Naive B cell (primary cell): ENCODE results near the gene SEMA3G. TPM values are rescaled to one million over a fixed set of nuclear protein-coding genes. Genes with fewer than 3 reads are reported as not detected.
A peak's percentile ranks its signal among the peaks of the same experiment; 100 is the strongest.

Experiments
- ATAC-seq, 2 donors: fragments of 150-1000 bp; cut with Tn5 transposase; 2 replicates each; pipeline ENCODE4 v1.10.0; 2021; ENCODE audit warnings: low read depth in 2 of 2, mild to moderate bottlenecking in 2 of 2, moderate library complexity in 2 of 2
- DNase-seq: peaks from one replicate; pipeline ENCODE4 v3.0.0; 2022
- H3K27ac Mint-ChIP-seq, 6 donors: one replicate each; pipeline ENCODE4 v1.8.0; 2020 to 2022; ENCODE audit warnings: mild to moderate bottlenecking in 6 of 6, mixed read lengths in 6 of 6, moderate library complexity in 5 of 6, inconsistent platforms in 2 of 6
- H3K27me3 Mint-ChIP-seq, 3 donors: one replicate each; pipeline ENCODE4 v1.8.0; 2021 to 2022; ENCODE audit warnings: mixed read lengths in 3 of 3, mild to moderate bottlenecking in 1 of 3
- H3K36me3 Mint-ChIP-seq, 2 donors: one replicate each; pipeline ENCODE4 v1.8.0; 2020 to 2022; ENCODE audit warnings: mixed read lengths in 2 of 2, inconsistent platforms in 1 of 2, mild to moderate bottlenecking in 1 of 2
- H3K4me1 Mint-ChIP-seq, 3 donors: one replicate each; pipeline ENCODE4 v1.8.0; 2020 to 2022; ENCODE audit warnings: mixed read lengths in 3 of 3, inconsistent platforms in 1 of 3, mild to moderate bottlenecking in 1 of 3, moderate library complexity in 1 of 3
- H3K4me3 Mint-ChIP-seq, 8 donors: one replicate each; pipeline ENCODE4 v1.8.0; 2020 to 2022; ENCODE audit warnings: mild to moderate bottlenecking in 8 of 8, mixed read lengths in 8 of 8, moderate library complexity in 8 of 8, inconsistent platforms in 2 of 8
- H3K9me3 Mint-ChIP-seq, 7 donors: one replicate each; pipeline ENCODE4 v1.8.0; 2020 to 2022; ENCODE audit warnings: mixed read lengths in 7 of 7, mild to moderate bottlenecking in 5 of 7, inconsistent platforms in 2 of 7, moderate library complexity in 1 of 7
- polyA plus RNA-seq, 6 donors: library from polyadenylated mRNA; unstranded; fragments of 300-500 nt; fragmentation: Illumina TruSeq; gene quantifications; one replicate each; pipeline ENCODE4 v1.2.3, GENCODE V29; 2021; ENCODE audit warnings: low read depth in 6 of 6

The SEMA3G gene
- polyA plus RNA-seq, 6 donors from 2014 or later = not detected

DNA sequence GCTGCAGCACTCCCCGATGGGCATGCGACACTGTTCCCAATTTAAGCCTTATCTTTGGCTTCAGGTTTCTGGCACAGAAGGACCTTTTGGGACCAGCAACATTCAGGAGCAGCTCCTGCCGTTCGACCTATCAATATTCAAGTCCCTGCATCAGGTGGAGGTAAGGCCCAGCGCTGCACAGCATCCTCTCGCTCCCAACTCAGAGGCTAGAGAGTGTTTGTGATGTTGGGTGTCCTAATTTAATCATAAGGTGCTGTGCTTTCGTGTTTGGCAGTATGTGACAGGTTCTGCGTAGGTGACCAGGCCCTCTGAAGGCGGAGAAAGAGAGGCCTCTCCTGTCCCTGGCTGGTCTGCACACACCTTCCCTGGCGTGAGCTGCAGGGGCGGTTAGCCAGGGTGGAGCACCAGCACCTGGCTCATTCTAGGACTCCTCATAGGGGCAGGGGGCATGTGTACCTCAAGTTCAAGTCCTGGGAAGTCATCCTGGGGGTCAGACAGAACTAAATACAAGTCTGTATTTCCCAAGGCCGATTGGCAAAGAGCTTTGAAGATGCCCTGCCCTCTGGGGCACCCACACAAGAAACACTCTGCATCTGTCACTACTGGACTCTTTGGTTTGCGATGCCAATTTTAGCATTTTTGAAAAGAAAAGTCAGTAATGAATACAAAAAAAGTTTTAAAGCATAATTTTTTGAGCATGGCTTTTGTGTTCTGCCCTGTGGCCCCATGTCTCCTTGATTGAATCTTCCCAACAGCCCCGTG, 27.5 kb upstream of the SEMA3G start:
- Mint-ChIP-seq H3K4me3 (no peak overlapping the region), H3K27ac (no peak overlapping the region), H3K36me3 (no peaks in the 10 kb centered on the region), H3K4me1 (peaks cover 4 to 6% (median 4%) of the 10 kb centered on the region in 3 donors), H3K9me3 (no peaks in the 10 kb centered on the region), H3K27me3 (no peaks in the 10 kb centered on the region)
- ATAC-seq (no peak), DNase-seq (no peak)

- ATAC-seq (peak; percentile 38 to 49), DNase-seq (peak; percentile 37)
- no peak overlapping the region for H3K4me3 Mint-ChIP-seq
- H3K4me1 Mint-ChIP-seq = peaks cover 4 to 6% (median 4%) of the 10 kb centered on the region in 3 donors
- H3K36me3 Mint-ChIP-seq = no peaks in the 10 kb centered on the region
- no peaks in the 10 kb centered on the region for H3K27me3 Mint-ChIP-seq
- no peak overlapping the region for H3K27ac Mint-ChIP-seq
- H3K9me3 Mint-ChIP-seq = no peaks in the 10 kb centered on the region
Observed at GRCh38 chr3:52471371-52472238, 26.7 kb upstream of the SEMA3G start.

- ATAC-seq (no peak), DNase-seq (no peak)
- Mint-ChIP-seq H3K9me3 (no peaks in the 10 kb centered on the region), H3K36me3 (no peaks in the 10 kb centered on the region), H3K27ac (no peak overlapping the region), H3K4me1 (peaks cover 4 to 6% (median 4%) of the 10 kb centered on the region in 3 donors), H3K4me3 (no peak overlapping the region), H3K27me3 (no peaks in the 10 kb centered on the region)
Observed at GRCh38 chr3:52470920-52471319, 26.0 kb upstream of the SEMA3G start.

GRCh38 chr3:52469001-52469400, 24.1 kb upstream of the SEMA3G start:
- H3K27ac Mint-ChIP-seq = no peak overlapping the region

DNA sequence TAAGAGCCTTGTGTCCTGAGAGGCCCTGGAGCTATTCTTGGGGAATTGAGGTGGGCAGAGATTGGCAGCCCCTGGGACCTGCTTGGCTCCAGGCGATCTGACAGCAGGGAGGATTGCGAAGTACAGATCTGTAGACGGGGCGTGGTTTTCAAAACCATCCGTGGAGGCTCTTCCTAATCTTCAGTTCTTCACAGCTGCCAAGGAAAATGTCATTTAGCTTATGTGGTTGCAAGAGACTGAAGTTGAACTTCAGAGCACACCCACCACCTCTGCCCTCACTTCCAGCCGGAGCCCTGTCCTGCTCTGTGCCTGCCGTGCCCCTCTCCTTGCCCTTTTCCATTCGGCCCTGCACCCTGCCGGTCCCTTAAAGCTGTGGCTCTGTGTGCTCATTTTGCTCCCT, 23.4 kb upstream of the SEMA3G start:
- no peak overlapping the region for H3K4me3 Mint-ChIP-seq
- H3K27me3 Mint-ChIP-seq = no peaks in the 10 kb centered on the region
- no peaks in the 10 kb centered on the region for H3K9me3 Mint-ChIP-seq
- ATAC-seq (no peak), DNase-seq (no peak)
- no peaks in the 10 kb centered on the region for H3K36me3 Mint-ChIP-seq
- H3K4me1 Mint-ChIP-seq = peaks cover 4 to 9% (median 4%) of the 10 kb centered on the region in 3 donors
- H3K27ac Mint-ChIP-seq = peak overlapping the region in 1 of 6 donors; percentile 20

More at GRCh38 chr3:52469001-52469400, 24.1 kb upstream of the SEMA3G start:
- H3K4me1 Mint-ChIP-seq = peaks cover 4 to 8% (median 4%) of the 10 kb centered on the region in 3 donors
- no peaks in the 10 kb centered on the region for H3K27me3 Mint-ChIP-seq
- DNase-seq (no peak), ATAC-seq (no peak)
- no peak overlapping the region for H3K4me3 Mint-ChIP-seq
- no peaks in the 10 kb centered on the region for H3K9me3 Mint-ChIP-seq
- no peaks in the 10 kb centered on the region for H3K36me3 Mint-ChIP-seq

DNA sequence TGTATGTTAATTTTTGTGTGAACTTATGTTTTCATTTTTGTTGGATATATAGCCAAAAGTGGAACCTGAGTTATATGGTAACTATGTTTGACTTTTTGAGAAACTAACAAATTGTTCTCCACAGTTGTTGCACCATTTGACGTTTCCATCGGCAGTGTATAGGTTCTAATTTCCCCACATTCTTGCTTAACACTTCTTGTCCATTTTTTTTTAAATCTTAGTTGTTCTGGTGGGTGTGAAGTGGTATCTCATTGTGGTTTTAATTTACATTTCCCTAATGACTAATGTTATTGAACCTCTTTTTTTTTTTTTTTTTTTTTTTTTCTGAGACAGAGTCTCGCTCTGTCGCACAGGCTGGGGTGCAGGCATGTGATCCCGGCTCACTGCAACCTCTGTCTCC, 18.5 kb upstream of the SEMA3G start:
- Mint-ChIP-seq H3K27me3 (no peaks in the 10 kb centered on the region), H3K4me3 (no peak overlapping the region), H3K9me3 (no peaks in the 10 kb centered on the region), H3K4me1 (peaks cover 0 to 16% (median under 1%) of the 10 kb centered on the region in 3 donors), H3K27ac (no peak overlapping the region), H3K36me3 (no peaks in the 10 kb centered on the region)
- DNase-seq (no peak), ATAC-seq (no peak)

GRCh38 chr3:52461874-52462273, 17.0 kb upstream of the SEMA3G start:
- H3K9me3 Mint-ChIP-seq = no peaks in the 10 kb centered on the region
- no peaks in the 10 kb centered on the region for H3K36me3 Mint-ChIP-seq
- peak overlapping the region in 1 of 6 donors; percentile 14 for H3K27ac Mint-ChIP-seq

GRCh38 chr3:52458770-52459545, 14.1 kb upstream of the SEMA3G start:
- H3K4me3 Mint-ChIP-seq = no peak overlapping the region

More at GRCh38 chr3:52461874-52462273, 17.0 kb upstream of the SEMA3G start:
- Mint-ChIP-seq H3K4me1 (peaks cover 6 to 29% (median 9%) of the 10 kb centered on the region in 3 donors), H3K27me3 (no peaks in the 10 kb centered on the region), H3K4me3 (no peak overlapping the region)
- no peak for DNase-seq
- ATAC-seq = no peak

DNA sequence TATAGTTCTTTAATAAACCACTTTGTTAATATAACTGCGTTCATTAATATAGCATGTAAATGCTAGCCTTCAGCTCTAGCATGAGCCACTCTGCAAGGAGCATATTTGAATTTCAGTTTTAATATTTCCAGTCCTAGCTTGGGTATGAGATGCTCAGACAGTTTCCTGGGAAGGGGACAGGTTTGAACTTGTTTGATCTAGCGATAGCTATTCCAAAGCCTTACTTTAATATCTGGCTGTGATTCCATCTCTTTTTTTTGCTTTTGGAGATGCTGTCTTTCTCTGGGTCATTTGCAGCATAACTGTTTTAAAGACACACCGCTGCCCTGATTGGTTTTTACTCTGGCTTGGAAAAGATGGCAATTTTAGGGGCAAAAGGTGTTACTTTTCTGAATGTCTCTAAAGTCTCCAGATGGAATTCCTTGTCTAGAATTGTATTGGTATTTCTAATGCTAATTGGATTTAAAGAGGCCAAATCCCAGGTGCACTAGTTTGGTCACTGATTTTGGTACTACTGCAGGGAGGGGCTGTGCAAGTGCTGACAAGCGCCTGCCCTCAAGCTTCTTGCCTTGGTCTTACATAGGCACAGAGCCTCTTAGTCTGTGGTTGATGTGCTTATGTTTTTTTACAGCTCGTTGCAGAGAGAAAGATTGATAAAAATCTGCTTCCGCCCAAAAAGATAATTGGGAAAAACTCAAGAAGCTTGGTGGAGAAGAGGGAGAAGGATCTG, 13.3 kb upstream of the SEMA3G start:
- DNase-seq (no peak), ATAC-seq (no peak)
- peak overlapping the region in 3 of 8 donors; percentile 6 to 89 (median 36) for H3K4me3 Mint-ChIP-seq
- H3K36me3 Mint-ChIP-seq = no peaks in the 10 kb centered on the region
- peaks cover 29 to 50% (median 35%) of the 10 kb centered on the region in 3 donors for H3K4me1 Mint-ChIP-seq
- no peaks in the 10 kb centered on the region for H3K9me3 Mint-ChIP-seq
- H3K27ac Mint-ChIP-seq = peak overlapping the region in 2 of 6 donors; percentile 35 to 96
- no peaks in the 10 kb centered on the region for H3K27me3 Mint-ChIP-seq

More at GRCh38 chr3:52458770-52459545, 14.1 kb upstream of the SEMA3G start:
- no peaks in the 10 kb centered on the region for H3K9me3 Mint-ChIP-seq
- peaks cover 29 to 49% (median 35%) of the 10 kb centered on the region in 3 donors for H3K4me1 Mint-ChIP-seq
- H3K27ac Mint-ChIP-seq = no peak overlapping the region
- H3K27me3 Mint-ChIP-seq = no peaks in the 10 kb centered on the region
- ATAC-seq (no peak), DNase-seq (no peak)
- no peaks in the 10 kb centered on the region for H3K36me3 Mint-ChIP-seq

DNA sequence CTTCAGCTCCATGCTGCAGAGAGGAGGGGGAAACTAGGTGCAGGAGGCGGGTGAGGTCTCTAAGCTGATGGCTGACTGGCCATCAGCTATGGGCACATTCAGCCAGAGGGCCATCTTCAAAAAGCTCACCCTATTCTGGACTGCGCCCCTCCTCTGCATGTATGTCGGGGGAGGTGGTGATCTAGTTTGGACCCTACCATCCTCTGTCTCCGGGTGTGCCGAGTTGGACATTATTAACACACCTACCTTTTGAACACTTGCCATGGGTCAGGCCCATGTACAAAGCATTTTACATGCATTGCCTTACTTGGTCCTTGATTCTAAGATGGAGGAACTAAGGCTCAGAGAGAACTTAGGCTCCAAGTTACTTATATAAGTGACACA, 11.9 kb upstream of the SEMA3G start:
- Mint-ChIP-seq H3K9me3 (no peaks in the 10 kb centered on the region), H3K4me1 (peaks cover 29 to 43% (median 35%) of the 10 kb centered on the region in 3 donors), H3K27ac (peak overlapping the region in 5 of 6 donors; percentile 30 to 98 (median 89)), H3K36me3 (no peaks in the 10 kb centered on the region), H3K27me3 (no peaks in the 10 kb centered on the region), H3K4me3 (peak overlapping the region; percentile 75 to 99 (median 93))
- DNase-seq = no peak
- no peak for ATAC-seq

- no peak for DNase-seq
Observed at GRCh38 chr3:52456169-52456799, 11.4 kb upstream of the SEMA3G start.

More at GRCh38 chr3:52456169-52456799, 11.4 kb upstream of the SEMA3G start:
- Mint-ChIP-seq H3K4me3 (peak overlapping the region; percentile 87 to 99 (median 93)), H3K4me1 (peaks cover 29 to 43% (median 35%) of the 10 kb centered on the region in 3 donors), H3K9me3 (no peaks in the 10 kb centered on the region), H3K36me3 (no peaks in the 10 kb centered on the region), H3K27ac (peak overlapping the region; percentile 88 to 98 (median 94)), H3K27me3 (no peaks in the 10 kb centered on the region)
- no peak for ATAC-seq
